AG04449 (cell line): ENCODE data around the gene PLPP7.
"Not testable (repeated sequence)": the region's sequence is repeated elsewhere in the genome, so short reads cannot be mapped to it uniquely, and the experiment has no call there.

ENCODE experiments used
- CTCF ChIA-PET: fragments of 350-600 bp; formaldehyde crosslinking; extraction: SDS; loops from one replicate; lab custom pipeline; 2021; ENCODE audit warnings: antibody characterized with exemption; lab: Yijun Ruan, JAX
- POLR2A ChIA-PET: fragments of 400-600, 350-600 bp; formaldehyde crosslinking; extraction: SDS; loops from one replicate; lab custom pipeline; 2020; ENCODE audit warnings: antibody characterized with exemption, inconsistent platforms; lab: Yijun Ruan, JAX
- DNase-seq: peaks from one replicate; pipeline ENCODE4 v3.0.0-alpha.2; 2010; ENCODE audit warnings: low read depth, low spot score
- H3K4me3 ChIP-seq: 2 replicates; pipeline ENCODE4 v1.5.1; 2011; ENCODE audit warnings: low read depth, mild to moderate bottlenecking, control low read depth, low read length
- TF ChIP-seq, protein P1 (sequence below): IDR thresholded peaks from one replicate; pipeline ENCODE4 v1.5.1; 2011; ENCODE audit warnings: mild to moderate bottlenecking, moderate library complexity, low read length, control low read depth, inconsistent platforms; ENCODE audit not compliant: insufficient read depth; ENCODE audit errors: missing control alignments

PLPP7 gene

DNA sequence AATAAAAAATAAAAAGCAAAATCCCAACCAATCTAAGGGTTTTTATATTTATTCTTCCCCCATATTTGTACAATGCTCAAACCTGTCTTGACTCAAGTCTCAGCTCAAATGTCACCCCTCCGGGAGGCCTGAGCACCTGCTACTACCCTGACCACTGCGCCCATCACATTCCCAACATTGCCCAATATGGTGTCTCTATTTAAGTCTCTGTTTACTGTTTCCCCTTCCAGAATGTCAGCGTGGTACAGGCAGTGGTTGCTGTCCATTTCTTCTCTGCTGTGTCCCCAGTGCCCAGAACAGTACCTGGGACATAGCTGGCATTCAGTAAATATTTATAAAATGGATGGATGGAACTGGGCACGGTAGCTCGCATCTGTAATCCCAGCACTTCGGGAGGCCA lies 57.0 kb downstream of the PLPP7 start:
- CTCF ChIA-PET, result interaction anchor here (1.1 to 8.0 kb wide), 5 partner anchors 10 to 297 kb away, joined by 3 to 119 read pairs (median 15); no protein-coding TSS in a partner anchor
- POLR2A ChIA-PET, result no interaction called here
- no peak for DNase-seq

GRCh38 chr9:131347376-131348020 lies 58.0 kb downstream of the PLPP7 start:
- DNase-seq, result no peak
- ChIA-PET CTCF (interaction anchor here (1.1 to 8.0 kb wide), 6 partner anchors 11 to 298 kb away, joined by 3 to 119 read pairs (median 9); no protein-coding TSS in a partner anchor), POLR2A (no interaction called here)
- TF ChIP-seq, protein P1, sequence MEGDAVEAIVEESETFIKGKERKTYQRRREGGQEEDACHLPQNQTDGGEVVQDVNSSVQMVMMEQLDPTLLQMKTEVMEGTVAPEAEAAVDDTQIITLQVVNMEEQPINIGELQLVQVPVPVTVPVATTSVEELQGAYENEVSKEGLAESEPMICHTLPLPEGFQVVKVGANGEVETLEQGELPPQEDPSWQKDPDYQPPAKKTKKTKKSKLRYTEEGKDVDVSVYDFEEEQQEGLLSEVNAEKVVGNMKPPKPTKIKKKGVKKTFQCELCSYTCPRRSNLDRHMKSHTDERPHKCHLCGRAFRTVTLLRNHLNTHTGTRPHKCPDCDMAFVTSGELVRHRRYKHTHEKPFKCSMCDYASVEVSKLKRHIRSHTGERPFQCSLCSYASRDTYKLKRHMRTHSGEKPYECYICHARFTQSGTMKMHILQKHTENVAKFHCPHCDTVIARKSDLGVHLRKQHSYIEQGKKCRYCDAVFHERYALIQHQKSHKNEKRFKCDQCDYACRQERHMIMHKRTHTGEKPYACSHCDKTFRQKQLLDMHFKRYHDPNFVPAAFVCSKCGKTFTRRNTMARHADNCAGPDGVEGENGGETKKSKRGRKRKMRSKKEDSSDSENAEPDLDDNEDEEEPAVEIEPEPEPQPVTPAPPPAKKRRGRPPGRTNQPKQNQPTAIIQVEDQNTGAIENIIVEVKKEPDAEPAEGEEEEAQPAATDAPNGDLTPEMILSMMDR, result no peak
- H3K4me3 ChIP-seq, result no peak overlapping the region

More for the DNA sequence above, 57.0 kb downstream of the PLPP7 start:
- TF ChIP-seq, protein P1, result no peak
- no peak overlapping the region for H3K4me3 ChIP-seq

DNA sequence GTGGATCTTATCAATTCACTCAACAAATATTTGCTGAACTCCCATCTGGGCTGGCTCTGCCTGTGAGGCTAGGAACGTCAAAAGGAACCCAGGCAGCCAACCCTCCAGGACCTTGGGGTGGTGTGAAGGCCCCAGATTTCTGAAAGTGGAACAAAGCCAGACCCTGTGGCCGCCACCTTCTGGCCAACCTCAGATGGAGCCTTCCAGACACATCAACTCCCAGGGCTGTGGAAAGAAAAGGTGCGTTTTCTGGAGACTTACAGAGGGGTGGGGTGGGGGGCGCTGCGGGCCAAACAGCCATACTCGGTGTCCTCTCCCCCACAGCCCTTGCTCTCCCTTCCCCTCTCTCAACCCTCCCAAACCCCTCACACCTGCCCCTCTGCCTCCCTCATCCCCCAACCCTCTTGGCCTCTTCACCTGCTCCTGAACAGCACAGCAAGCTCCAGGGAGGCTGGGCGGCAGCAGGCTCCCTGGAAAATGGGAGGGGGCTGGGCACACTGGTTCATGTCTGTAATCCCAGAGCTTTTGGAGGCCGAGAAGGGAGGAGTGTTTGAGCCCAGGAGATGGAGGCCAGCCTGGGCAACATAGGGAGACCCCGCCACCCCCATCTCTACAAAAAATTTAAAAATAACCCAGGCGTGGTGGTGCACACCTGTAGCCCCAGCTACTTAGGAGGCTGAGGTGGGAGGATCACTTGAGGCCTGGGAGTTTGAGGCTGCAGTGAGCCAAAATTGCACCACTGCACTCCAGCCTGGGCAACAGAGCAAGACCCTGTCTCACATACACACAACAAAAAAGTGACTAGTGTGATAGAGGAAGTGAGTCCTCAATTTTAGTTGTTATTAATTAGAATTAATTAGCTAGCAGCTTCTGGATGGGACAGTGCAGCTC lies 59.4 kb downstream of the PLPP7 start:
- H3K4me3 ChIP-seq, result no peak overlapping the region
- CTCF ChIA-PET, result interaction anchor here (0.7 to 8.0 kb wide), 56 partner anchors 8 to 400 kb away, joined by 3 to 119 read pairs (median 5); partner anchors contain the start of genes NUP214, POMT1 and RAPGEF1
- POLR2A ChIA-PET, result no interaction called here
- DNase-seq, result no peak
- TF ChIP-seq, protein P1, result peak; percentile 37

DNA sequence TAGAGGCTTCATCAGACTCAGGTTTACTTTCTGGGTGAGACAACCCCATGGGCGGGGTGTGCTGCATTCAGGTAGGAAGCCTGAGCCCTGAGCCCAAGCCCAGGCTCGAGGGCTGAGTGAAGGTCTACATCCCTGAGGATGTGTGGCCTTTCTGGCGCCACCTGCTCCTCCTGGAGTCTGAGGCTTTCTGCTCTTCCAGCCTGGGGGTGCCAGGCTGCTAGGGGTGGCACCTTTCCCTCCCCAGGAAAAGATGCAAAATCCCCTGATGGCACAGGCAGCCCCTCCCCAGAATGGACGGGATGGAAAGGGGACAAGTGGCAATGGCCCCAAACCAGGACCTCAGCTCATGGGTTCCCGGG lies 60.0 kb downstream of the PLPP7 start:
- ChIA-PET CTCF (interaction anchor here (0.7 to 8.0 kb wide), 61 partner anchors 8 to 399 kb away, joined by 3 to 119 read pairs (median 5); partner anchors contain the start of genes NUP214, POMT1 and RAPGEF1), POLR2A (interaction anchor here (1.3 kb wide), 1 partner anchor 24 kb away, joined by 3 read pairs; no protein-coding TSS in a partner anchor)
- DNase-seq, result no peak
- TF ChIP-seq, protein P1, result no peak
- H3K4me3 ChIP-seq, result peak overlapping the region; percentile 53

- ChIA-PET POLR2A (interaction anchor here (1.3 kb wide), 1 partner anchor 23 kb away, joined by 3 read pairs; no protein-coding TSS in a partner anchor), CTCF (interaction anchor here (0.5 to 8.0 kb wide), 71 partner anchors 8 to 399 kb away, joined by 3 to 119 read pairs (median 5); partner anchors contain the start of genes NUP214, POMT1 and RAPGEF1)
- TF ChIP-seq, protein P1, result peak; percentile 98
- DNase-seq, result peak; percentile 23
- peak overlapping the region; percentile 53 for H3K4me3 ChIP-seq
Observed at GRCh38 chr9:131349881-131350563, 60.5 kb downstream of the PLPP7 start.

- DNase-seq, CTCF ChIA-PET, H3K4me3 ChIP-seq, POLR2A ChIA-PET: not testable (repeated sequence)
Observed at GRCh38 chr9:131356479-131356878, 67.0 kb downstream of the PLPP7 start.
